OCI-LY1 (cell line): Measurements from ENCODE around the gene ACTL10.
"Not testable (repeated sequence)": the region's sequence is repeated elsewhere in the genome, so short reads cannot be mapped to it uniquely, and the experiment has no call there.

ENCODE experiments used
- H2AFZ ChIP-seq: fragments of 200-600 bp; sonication (generic), shearing (Covaris generic); 2 replicates; pipeline ENCODE4 v1.6.0; 2014; ENCODE audit warnings: antibody characterized with exemption, mild to moderate bottlenecking, low read length
- H3F3A ChIP-seq: fragments of 200-600 bp; sonication (generic), shearing (Covaris generic); 2 replicates; pipeline ENCODE4 v1.6.0; 2014; ENCODE audit warnings: mild to moderate bottlenecking, antibody characterized with exemption, low read length, moderate library complexity; ENCODE audit not compliant: insufficient read depth
- H3K27ac ChIP-seq: fragments of 200-600 bp; sonication (generic); 2 replicates; pipeline ENCODE4 v1.5.1; 2014; ENCODE audit warnings: low read length, mixed run types, mild to moderate bottlenecking, low read depth; ENCODE audit not compliant: poor library complexity, severe bottlenecking
- H3K27me3 ChIP-seq: fragments of 200-600 bp; sonication (generic); 2 replicates; pipeline ENCODE4 v1.6.0; 2014; ENCODE audit warnings: antibody characterized with exemption, mild to moderate bottlenecking, low read length, moderate library complexity; ENCODE audit not compliant: insufficient read depth
- H3K36me3 ChIP-seq: fragments of 200-600 bp; sonication (generic); 2 replicates; pipeline ENCODE4 v1.6.1; 2014; ENCODE audit warnings: mild to moderate bottlenecking, antibody characterized with exemption, low read length, moderate library complexity, mixed read lengths; ENCODE audit not compliant: insufficient read depth
- H3K4me1 ChIP-seq: fragments of 200-600 bp; sonication (generic); 2 replicates; pipeline ENCODE4 v1.5.1; 2014; ENCODE audit warnings: mild to moderate bottlenecking, low read length, moderate library complexity; ENCODE audit not compliant: insufficient read depth, severe bottlenecking
- H3K4me2 ChIP-seq: fragments of 200-600 bp; sonication (generic), shearing (Covaris generic); 2 replicates; pipeline ENCODE4 v1.6.1; 2014; ENCODE audit warnings: low read length
- H3K4me3 ChIP-seq: fragments of 200-600 bp; sonication (generic); 2 replicates; pipeline ENCODE4 v1.5.1; 2014; ENCODE audit warnings: low read length, low read depth, mild to moderate bottlenecking, mixed read lengths; ENCODE audit not compliant: poor library complexity, severe bottlenecking
- H3K79me2 ChIP-seq: fragments of 200-600 bp; shearing (Covaris generic); 2 replicates; pipeline ENCODE4 v1.6.1; 2016; ENCODE audit warnings: mixed run types, low read length, mixed read lengths; ENCODE audit not compliant: insufficient read depth
- H3K9ac ChIP-seq: fragments of 200-600 bp; sonication (generic), shearing (Covaris generic); 2 replicates; pipeline ENCODE4 v1.6.1; 2014; ENCODE audit warnings: mild to moderate bottlenecking, low read length, mixed read lengths
- H3K9me2 ChIP-seq: fragments of 200-600 bp; sonication (generic), shearing (Covaris generic); 2 replicates; pipeline ENCODE4 v1.6.1; 2014; ENCODE audit warnings: low read depth, mild to moderate bottlenecking, low read length, mixed read lengths
- H3K9me3 ChIP-seq: fragments of 200-600 bp; shearing (Covaris generic); 2 replicates; pipeline ENCODE4 v1.6.1; 2014; ENCODE audit warnings: low read length, mixed read lengths
- H4K20me1 ChIP-seq: fragments of 200-600 bp; sonication (generic), shearing (Covaris generic); 2 replicates; pipeline ENCODE4 v1.6.0; 2016; ENCODE audit warnings: mild to moderate bottlenecking, low read length; ENCODE audit not compliant: insufficient read depth
- CTCF ChIP-seq: fragments of 200-600 bp; sonication (generic), shearing (Covaris generic); IDR thresholded peaks from 2 replicates; pipeline ENCODE4 v1.5.1; 2017; ENCODE audit warnings: mild to moderate bottlenecking, antibody characterized with exemption, low read length, moderate library complexity, mixed read lengths
- EZH2 ChIP-seq: fragments of 200-600 bp; sonication (generic), shearing (Covaris generic); IDR thresholded peaks from 2 replicates; pipeline ENCODE4 v1.8.0; 2017; ENCODE audit warnings: borderline replicate concordance, mixed run types, mild to moderate bottlenecking, antibody characterized with exemption, low read length, moderate library complexity, mixed read lengths

ACTL10 gene

GRCh38 chr20:33629533-33629932 lies 37.2 kb upstream of the ACTL10 start:
- Histone ChIP-seq H3F3A (no peaks in the 10 kb centered on the region), H2AFZ (no peak overlapping the region), H3K27ac (no peak overlapping the region), H3K9me2 (no peaks in the 10 kb centered on the region), H4K20me1 (no peaks in the 10 kb centered on the region), H3K4me1 (no peaks in the 10 kb centered on the region), H3K36me3 (peaks cover 66% of the 10 kb centered on the region), H3K79me2 (no peaks in the 10 kb centered on the region), H3K4me3 (no peak overlapping the region), H3K9me3 (no peaks in the 10 kb centered on the region), H3K4me2 (no peak overlapping the region), H3K27me3 (no peaks in the 10 kb centered on the region), H3K9ac (no peak overlapping the region)
- TF ChIP-seq EZH2 (no peak), CTCF (no peak)

GRCh38 chr20:33629979-33630378 lies 36.8 kb upstream of the ACTL10 start:
- H3K9me3 ChIP-seq, result no peaks in the 10 kb centered on the region
- H3K9ac ChIP-seq, result no peak overlapping the region
- no peak overlapping the region for H3K4me2 ChIP-seq
- H3F3A ChIP-seq, result no peaks in the 10 kb centered on the region
- no peak overlapping the region for H2AFZ ChIP-seq
- no peak overlapping the region for H3K4me3 ChIP-seq
- TF ChIP-seq EZH2 (no peak), CTCF (no peak)
- H4K20me1 ChIP-seq, result no peaks in the 10 kb centered on the region
- H3K36me3 ChIP-seq, result peaks cover 62% of the 10 kb centered on the region
- H3K27me3 ChIP-seq, result no peaks in the 10 kb centered on the region
- no peaks in the 10 kb centered on the region for H3K79me2 ChIP-seq
- no peak overlapping the region for H3K27ac ChIP-seq
- H3K9me2 ChIP-seq, result no peaks in the 10 kb centered on the region
- H3K4me1 ChIP-seq, result no peaks in the 10 kb centered on the region

- H3F3A ChIP-seq, result no peaks in the 10 kb centered on the region
- H3K4me1 ChIP-seq, result no peaks in the 10 kb centered on the region
- no peak overlapping the region for H3K4me3 ChIP-seq
- no peak overlapping the region for H3K9ac ChIP-seq
- no peaks in the 10 kb centered on the region for H3K9me2 ChIP-seq
- no peaks in the 10 kb centered on the region for H3K27me3 ChIP-seq
- no peak for TF ChIP-seq EZH2
- TF ChIP-seq CTCF, result no peak
- no peaks in the 10 kb centered on the region for H4K20me1 ChIP-seq
- H3K4me2 ChIP-seq, result no peak overlapping the region
- no peak overlapping the region for H2AFZ ChIP-seq
- no peak overlapping the region for H3K27ac ChIP-seq
- H3K9me3 ChIP-seq, result no peaks in the 10 kb centered on the region
- no peaks in the 10 kb centered on the region for H3K79me2 ChIP-seq
- H3K36me3 ChIP-seq, result peaks cover 57% of the 10 kb centered on the region
Observed at GRCh38 chr20:33630507-33630906, 36.2 kb upstream of the ACTL10 start.

- H3K4me1 ChIP-seq, H3F3A ChIP-seq, H3K27ac ChIP-seq, H3K9me3 ChIP-seq, H3K4me2 ChIP-seq, H3K79me2 ChIP-seq, H3K4me3 ChIP-seq, H3K27me3 ChIP-seq, H3K9ac ChIP-seq, H2AFZ ChIP-seq, H4K20me1 ChIP-seq, H3K9me2 ChIP-seq: not testable (repeated sequence)
- peaks cover 51% of the 10 kb centered on the region for H3K36me3 ChIP-seq
Observed at GRCh38 chr20:33631910-33632309, 34.8 kb upstream of the ACTL10 start.
